GM04503 (cell line): ENCODE measurements around the gene STXBP3.
A peak's percentile ranks its signal among the peaks of the same experiment; 100 is the strongest.

Experiments used
- DNase-seq: peaks from one replicate; pipeline ENCODE4 v3.0.0-alpha.2; 2012; ENCODE audit warnings: low read depth

The STXBP3 gene

GRCh38 chr1:108808438-108808837 lies 62.0 kb downstream of the STXBP3 start:
- DNase-seq = no peak

GRCh38 chr1:108811611-108812010 lies 65.1 kb downstream of the STXBP3 start:
- DNase-seq = no peak

- DNase-seq = no peak
These were observed 66.9 kb downstream of the STXBP3 start for GRCh38 chr1:108813326-108813725.

- peak; percentile 30 for DNase-seq
These were observed 68.1 kb downstream of the STXBP3 start for GRCh38 chr1:108814343-108815125.

- no peak for DNase-seq
These were observed 69.1 kb downstream of the STXBP3 start for GRCh38 chr1:108815566-108815965.

- DNase-seq = peak; percentile 87
These were observed 69.8 kb downstream of the STXBP3 start for GRCh38 chr1:108816049-108816893.

GRCh38 chr1:108817016-108817415 lies 70.5 kb downstream of the STXBP3 start:
- peak; percentile 60 for DNase-seq

GRCh38 chr1:108817811-108818210 lies 71.3 kb downstream of the STXBP3 start:
- no peak for DNase-seq

- DNase-seq = no peak
These were observed 73.4 kb downstream of the STXBP3 start for GRCh38 chr1:108819878-108820277.

- DNase-seq = no peak
These were observed 77.2 kb downstream of the STXBP3 start for GRCh38 chr1:108823632-108824031.

GRCh38 chr1:108824051-108824450 lies 77.6 kb downstream of the STXBP3 start:
- no peak for DNase-seq

- no peak for DNase-seq
These were observed 79.7 kb downstream of the STXBP3 start for GRCh38 chr1:108826081-108826635.

GRCh38 chr1:108828074-108828961 lies 81.8 kb downstream of the STXBP3 start:
- peak; percentile 50 for DNase-seq

GRCh38 chr1:108829498-108829916 lies 83.0 kb downstream of the STXBP3 start:
- no peak for DNase-seq

- peak; percentile 93 for DNase-seq
These were observed 83.9 kb downstream of the STXBP3 start for GRCh38 chr1:108830119-108831008.

GRCh38 chr1:108831225-108831624 lies 84.8 kb downstream of the STXBP3 start:
- peak; percentile 56 for DNase-seq

GRCh38 chr1:108832929-108833328 lies 86.5 kb downstream of the STXBP3 start:
- DNase-seq = no peak

GRCh38 chr1:108841703-108842102 lies 95.2 kb downstream of the STXBP3 start:
- no peak for DNase-seq

- no peak for DNase-seq
These were observed 96.2 kb downstream of the STXBP3 start for GRCh38 chr1:108842525-108843181.
